Measurements from ENCODE around the gene FLYWCH1. TPM values are rescaled to one million over a fixed set of nuclear protein-coding genes. Genes with fewer than 3 reads are reported as not detected.

The FLYWCH1 gene
- total and polyA plus RNA-seq, 4 donors = 3.9 to 12.2 (median 7.8) TPM

DNA sequence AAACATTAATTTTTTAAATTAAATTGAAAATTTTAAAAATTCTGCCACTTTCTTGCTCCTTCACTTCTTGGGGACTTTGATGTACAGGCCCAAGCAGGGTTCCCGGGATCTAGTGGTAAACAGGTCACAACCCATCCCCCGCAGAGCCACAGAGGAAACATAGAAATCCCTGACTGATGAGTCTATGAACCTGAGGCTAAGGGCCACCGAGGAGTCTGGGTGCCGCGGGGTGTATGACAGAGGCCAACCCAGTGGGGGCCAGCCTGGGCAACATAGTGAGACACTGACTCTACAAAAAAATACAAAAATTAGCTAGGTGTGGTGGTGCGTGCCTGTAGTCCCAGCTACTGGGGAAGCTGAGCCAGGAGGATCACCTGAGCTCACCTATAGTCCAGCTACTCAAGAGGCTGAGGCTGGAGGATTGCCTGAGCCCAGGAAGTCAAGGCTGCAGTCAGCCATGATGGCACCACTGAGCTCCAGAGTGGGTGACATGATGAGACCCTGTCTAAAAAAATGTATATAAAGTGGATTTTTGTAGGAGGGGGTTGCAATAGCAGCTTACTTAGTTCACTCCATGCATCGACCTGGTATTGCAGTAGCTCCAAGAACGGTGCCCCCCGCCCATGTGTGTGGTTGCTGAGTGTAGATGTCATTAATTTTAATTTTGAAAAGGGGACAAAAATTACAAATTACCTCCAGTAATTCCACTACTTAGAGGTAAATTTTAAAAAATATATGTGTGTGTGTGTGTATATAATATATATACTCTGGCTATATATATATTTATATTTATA, 9.2 kb upstream of the FLYWCH1 start:
- WGBS = 96% methylated on average over 9 of the region's 9 CpGs
- Histone ChIP-seq H3K27me3 (ENCODE audit: control insufficient read depth in 4 of 4, insufficient read depth in 4 of 4, low read length in 3 of 4) (no peaks in the 10 kb centered on the region), H3K27ac (ENCODE audit: low read depth in 1 of 2, low read length in 2 of 2) (no peak overlapping the region), H3K36me3 (ENCODE audit: control insufficient read depth in 4 of 4, insufficient read depth in 3 of 4, low read depth in 1 of 4, low read length in 3 of 4) (no peaks in the 10 kb centered on the region), H3K9me3 (ENCODE audit: control insufficient read depth in 4 of 4, low read length in 3 of 4) (no peaks in the 10 kb centered on the region), H3K4me3 (ENCODE audit: low read depth in 1 of 3, low read length in 3 of 3) (no peak overlapping the region), H3K9ac (ENCODE audit: low read depth in 1 of 2, low read length in 2 of 2) (no peak overlapping the region), H3K4me1 (ENCODE audit: control insufficient read depth in 4 of 4, insufficient read depth in 4 of 4, low read length in 3 of 4) (peaks cover 0 to 16% (median 7%) of the 10 kb centered on the region in 4 donors)
- no peak for DNase-seq (ENCODE audit: low spot score)
- TF ChIP-seq SP1 (IDR thresholded peaks at IDR 0.05) (no peak), NR2F2 (IDR thresholded peaks at IDR 0.05) (no peak), FOXA2 (IDR thresholded peaks at IDR 0.05) (no peak), JUND (IDR thresholded peaks at IDR 0.05) (no peak), TAF1 (conservative IDR thresholded peaks at IDR 0.05) (no peak), RXRA (IDR thresholded peaks at IDR 0.05) (no peak), YY1 (IDR thresholded peaks at IDR 0.05) (no peak), HNF4A (conservative IDR thresholded peaks at IDR 0.05) (no peak), HNF4G (IDR thresholded peaks at IDR 0.05) (no peak)
- TF ChIP-seq, protein P1, sequence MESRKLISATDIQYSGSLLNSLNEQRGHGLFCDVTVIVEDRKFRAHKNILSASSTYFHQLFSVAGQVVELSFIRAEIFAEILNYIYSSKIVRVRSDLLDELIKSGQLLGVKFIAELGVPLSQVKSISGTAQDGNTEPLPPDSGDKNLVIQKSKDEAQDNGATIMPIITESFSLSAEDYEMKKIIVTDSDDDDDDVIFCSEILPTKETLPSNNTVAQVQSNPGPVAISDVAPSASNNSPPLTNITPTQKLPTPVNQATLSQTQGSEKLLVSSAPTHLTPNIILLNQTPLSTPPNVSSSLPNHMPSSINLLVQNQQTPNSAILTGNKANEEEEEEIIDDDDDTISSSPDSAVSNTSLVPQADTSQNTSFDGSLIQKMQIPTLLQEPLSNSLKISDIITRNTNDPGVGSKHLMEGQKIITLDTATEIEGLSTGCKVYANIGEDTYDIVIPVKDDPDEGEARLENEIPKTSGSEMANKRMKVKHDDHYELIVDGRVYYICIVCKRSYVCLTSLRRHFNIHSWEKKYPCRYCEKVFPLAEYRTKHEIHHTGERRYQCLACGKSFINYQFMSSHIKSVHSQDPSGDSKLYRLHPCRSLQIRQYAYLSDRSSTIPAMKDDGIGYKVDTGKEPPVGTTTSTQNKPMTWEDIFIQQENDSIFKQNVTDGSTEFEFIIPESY (IDR thresholded peaks at IDR 0.05) = no peak
- TF ChIP-seq, protein P2, sequence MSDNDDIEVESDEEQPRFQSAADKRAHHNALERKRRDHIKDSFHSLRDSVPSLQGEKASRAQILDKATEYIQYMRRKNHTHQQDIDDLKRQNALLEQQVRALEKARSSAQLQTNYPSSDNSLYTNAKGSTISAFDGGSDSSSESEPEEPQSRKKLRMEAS (IDR thresholded peaks at IDR 0.05) = no peak

GRCh38 chr16:2904100-2904921, 7.4 kb upstream of the FLYWCH1 start:
- 2% methylated on average over 62 of the region's 62 CpGs for WGBS
- H3K4me1 ChIP-seq (ENCODE audit: control insufficient read depth in 4 of 4, insufficient read depth in 4 of 4, low read length in 3 of 4) = peaks cover 0 to 16% (median 7%) of the 10 kb centered on the region in 4 donors
- peak; percentile 86 for DNase-seq (ENCODE audit: low spot score)

More at GRCh38 chr16:2904100-2904921, 7.4 kb upstream of the FLYWCH1 start:
- peak overlapping the region; percentile 30 to 72 (median 68) for H3K4me3 ChIP-seq (ENCODE audit: low read depth in 1 of 3, low read length in 3 of 3)
- no peaks in the 10 kb centered on the region for H3K9me3 ChIP-seq (ENCODE audit: control insufficient read depth in 4 of 4, low read length in 3 of 4)
- H3K27ac ChIP-seq (ENCODE audit: low read depth in 1 of 2, low read length in 2 of 2) = peak overlapping the region; percentile 66 to 75
- H3K27me3 ChIP-seq (ENCODE audit: control insufficient read depth in 4 of 4, insufficient read depth in 4 of 4, low read length in 3 of 4) = no peaks in the 10 kb centered on the region
- TF ChIP-seq, protein P3, sequence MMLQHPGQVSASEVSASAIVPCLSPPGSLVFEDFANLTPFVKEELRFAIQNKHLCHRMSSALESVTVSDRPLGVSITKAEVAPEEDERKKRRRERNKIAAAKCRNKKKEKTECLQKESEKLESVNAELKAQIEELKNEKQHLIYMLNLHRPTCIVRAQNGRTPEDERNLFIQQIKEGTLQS (IDR thresholded peaks at IDR 0.05) = no peak
- TF ChIP-seq, protein P1 (IDR thresholded peaks at IDR 0.05) = no peak
- TF ChIP-seq JUND (IDR thresholded peaks at IDR 0.05) (no peak), YY1 (IDR thresholded peaks at IDR 0.05) (peak; percentile 90), FOXA1 (IDR thresholded peaks at IDR 0.05) (no peak), HNF4A (conservative IDR thresholded peaks at IDR 0.05) (no peak), NR2F2 (IDR thresholded peaks at IDR 0.05) (no peak), RAD21 (IDR thresholded peaks at IDR 0.05) (peak; percentile 56 to 77), HNF4G (IDR thresholded peaks at IDR 0.05) (no peak), GABPA (IDR thresholded peaks at IDR 0.05 in 1 of 2, conservative IDR thresholded peaks at IDR 0.05 in 1 of 2) (no peak), TAF1 (conservative IDR thresholded peaks at IDR 0.05) (no peak), FOXA2 (IDR thresholded peaks at IDR 0.05) (no peak), SP1 (IDR thresholded peaks at IDR 0.05) (no peak), RXRA (IDR thresholded peaks at IDR 0.05) (peak; percentile 7 to 14), EGR1 (IDR thresholded peaks at IDR 0.05; ENCODE audit: low read depth in 2 of 2) (no peak)
- TF ChIP-seq, protein P4, sequence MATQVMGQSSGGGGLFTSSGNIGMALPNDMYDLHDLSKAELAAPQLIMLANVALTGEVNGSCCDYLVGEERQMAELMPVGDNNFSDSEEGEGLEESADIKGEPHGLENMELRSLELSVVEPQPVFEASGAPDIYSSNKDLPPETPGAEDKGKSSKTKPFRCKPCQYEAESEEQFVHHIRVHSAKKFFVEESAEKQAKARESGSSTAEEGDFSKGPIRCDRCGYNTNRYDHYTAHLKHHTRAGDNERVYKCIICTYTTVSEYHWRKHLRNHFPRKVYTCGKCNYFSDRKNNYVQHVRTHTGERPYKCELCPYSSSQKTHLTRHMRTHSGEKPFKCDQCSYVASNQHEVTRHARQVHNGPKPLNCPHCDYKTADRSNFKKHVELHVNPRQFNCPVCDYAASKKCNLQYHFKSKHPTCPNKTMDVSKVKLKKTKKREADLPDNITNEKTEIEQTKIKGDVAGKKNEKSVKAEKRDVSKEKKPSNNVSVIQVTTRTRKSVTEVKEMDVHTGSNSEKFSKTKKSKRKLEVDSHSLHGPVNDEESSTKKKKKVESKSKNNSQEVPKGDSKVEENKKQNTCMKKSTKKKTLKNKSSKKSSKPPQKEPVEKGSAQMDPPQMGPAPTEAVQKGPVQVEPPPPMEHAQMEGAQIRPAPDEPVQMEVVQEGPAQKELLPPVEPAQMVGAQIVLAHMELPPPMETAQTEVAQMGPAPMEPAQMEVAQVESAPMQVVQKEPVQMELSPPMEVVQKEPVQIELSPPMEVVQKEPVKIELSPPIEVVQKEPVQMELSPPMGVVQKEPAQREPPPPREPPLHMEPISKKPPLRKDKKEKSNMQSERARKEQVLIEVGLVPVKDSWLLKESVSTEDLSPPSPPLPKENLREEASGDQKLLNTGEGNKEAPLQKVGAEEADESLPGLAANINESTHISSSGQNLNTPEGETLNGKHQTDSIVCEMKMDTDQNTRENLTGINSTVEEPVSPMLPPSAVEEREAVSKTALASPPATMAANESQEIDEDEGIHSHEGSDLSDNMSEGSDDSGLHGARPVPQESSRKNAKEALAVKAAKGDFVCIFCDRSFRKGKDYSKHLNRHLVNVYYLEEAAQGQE (IDR thresholded peaks at IDR 0.05) = peak; percentile 28
- TF ChIP-seq, protein P2 (IDR thresholded peaks at IDR 0.05) = no peak
- TF ChIP-seq, protein P5, sequence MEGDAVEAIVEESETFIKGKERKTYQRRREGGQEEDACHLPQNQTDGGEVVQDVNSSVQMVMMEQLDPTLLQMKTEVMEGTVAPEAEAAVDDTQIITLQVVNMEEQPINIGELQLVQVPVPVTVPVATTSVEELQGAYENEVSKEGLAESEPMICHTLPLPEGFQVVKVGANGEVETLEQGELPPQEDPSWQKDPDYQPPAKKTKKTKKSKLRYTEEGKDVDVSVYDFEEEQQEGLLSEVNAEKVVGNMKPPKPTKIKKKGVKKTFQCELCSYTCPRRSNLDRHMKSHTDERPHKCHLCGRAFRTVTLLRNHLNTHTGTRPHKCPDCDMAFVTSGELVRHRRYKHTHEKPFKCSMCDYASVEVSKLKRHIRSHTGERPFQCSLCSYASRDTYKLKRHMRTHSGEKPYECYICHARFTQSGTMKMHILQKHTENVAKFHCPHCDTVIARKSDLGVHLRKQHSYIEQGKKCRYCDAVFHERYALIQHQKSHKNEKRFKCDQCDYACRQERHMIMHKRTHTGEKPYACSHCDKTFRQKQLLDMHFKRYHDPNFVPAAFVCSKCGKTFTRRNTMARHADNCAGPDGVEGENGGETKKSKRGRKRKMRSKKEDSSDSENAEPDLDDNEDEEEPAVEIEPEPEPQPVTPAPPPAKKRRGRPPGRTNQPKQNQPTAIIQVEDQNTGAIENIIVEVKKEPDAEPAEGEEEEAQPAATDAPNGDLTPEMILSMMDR (IDR thresholded peaks at IDR 0.05; ENCODE audit: low read depth, low read length, missing input control) = peak; percentile 89
- no peaks in the 10 kb centered on the region for H3K36me3 ChIP-seq (ENCODE audit: control insufficient read depth in 4 of 4, insufficient read depth in 3 of 4, low read depth in 1 of 4, low read length in 3 of 4)
- peak overlapping the region in 1 of 2 donors; percentile 60 for H3K9ac ChIP-seq (ENCODE audit: low read depth in 1 of 2, low read length in 2 of 2)

All from liver (tissue), 9 donors.